HG03565 (cell line): Measurements from ENCODE around the gene INHBC.
A peak's percentile ranks its signal among the peaks of the same experiment; 100 is the strongest.

Experiments
- ATAC-seq: cut with Tn5 transposase; IDR thresholded peaks from one replicate; pipeline ENCODE4 v1.9.1; 2021; ENCODE audit warnings: mild to moderate bottlenecking, moderate library complexity; ENCODE audit not compliant: unreplicated experiment

INHBC gene

DNA sequence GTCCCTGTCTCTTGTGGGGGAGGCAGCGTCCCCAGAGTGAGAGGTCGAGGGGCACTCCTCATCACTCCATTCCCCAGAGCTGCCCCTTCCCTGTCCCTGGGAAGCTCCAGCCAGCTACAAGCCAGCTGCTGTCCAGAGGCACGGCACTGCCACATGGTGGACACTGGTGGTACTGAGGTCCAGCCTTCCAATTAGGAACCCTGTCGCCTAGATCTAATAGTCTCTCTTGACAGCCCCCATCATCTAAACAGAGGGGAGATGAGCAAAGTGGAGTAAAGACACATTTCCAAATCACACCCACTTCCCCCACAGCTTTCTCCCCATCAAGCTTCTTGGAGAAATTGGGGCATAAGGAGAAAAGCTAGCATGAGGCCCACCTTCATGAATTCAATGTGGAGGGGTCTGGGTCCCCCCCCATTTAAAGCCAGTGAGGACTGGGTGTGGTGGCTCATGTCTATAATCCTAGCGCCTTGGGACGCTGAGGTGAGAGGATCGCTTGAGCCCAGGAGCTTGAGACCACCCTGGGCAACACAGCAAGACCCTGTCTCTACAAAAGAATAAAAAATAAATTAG lies 18.4 kb downstream of the INHBC start:
- ATAC-seq = no peak

DNA sequence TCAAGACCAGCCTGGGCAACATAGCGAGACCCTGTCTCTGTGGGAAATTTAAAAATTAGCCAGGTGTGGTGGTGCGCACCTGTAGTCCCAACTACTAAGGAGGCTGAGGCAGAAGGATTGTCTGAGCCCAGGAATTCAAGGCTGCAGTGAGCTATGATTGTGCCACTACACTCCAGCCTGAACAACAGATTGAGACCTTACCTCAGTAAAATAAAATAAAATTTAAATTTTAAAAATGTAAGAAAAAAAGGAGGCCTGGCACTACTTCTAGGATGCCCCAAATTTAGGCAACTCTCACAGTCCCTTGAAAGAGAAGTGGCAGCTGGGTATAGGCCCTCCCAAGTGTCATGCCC lies 19.6 kb downstream of the INHBC start:
- no peak for ATAC-seq

DNA sequence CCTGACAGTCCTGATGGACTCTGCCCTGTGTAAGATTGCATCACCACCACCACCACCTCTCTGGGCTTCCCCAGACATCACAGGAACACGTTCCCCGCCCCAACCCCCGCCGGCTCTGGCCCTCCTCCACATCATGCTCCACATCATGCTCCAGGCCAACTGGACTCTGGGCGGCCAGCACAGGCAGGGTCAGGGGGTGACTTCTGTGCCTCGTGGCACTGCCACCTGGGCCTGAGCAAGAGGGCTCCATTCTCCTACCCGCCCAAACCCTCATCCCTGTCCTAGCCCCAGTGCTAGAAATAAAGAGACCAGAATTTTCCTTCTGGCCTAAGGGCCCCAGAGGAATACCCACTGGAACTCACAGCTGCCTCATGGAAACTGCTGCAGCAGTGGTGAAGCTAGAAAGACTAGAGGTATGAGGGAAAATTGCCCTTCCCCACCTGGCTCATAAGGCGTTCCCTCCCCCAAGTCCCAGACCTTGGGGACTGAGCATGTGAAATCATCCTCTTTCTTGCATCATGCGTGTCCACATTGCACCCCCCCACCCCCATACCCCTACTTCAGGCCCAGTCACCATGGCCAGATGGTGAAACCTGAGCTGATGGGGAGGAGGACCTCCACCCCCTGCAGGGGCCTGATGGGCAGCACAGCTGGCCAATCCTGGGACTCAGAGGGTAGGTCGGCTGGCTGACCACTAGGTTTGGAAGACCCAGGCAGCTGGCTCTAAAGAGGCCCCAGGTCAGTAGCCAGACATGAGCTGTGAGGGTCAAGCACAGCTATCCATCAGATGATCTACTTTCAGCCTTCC lies 20.2 kb downstream of the INHBC start, which contains the start of gene INHBE:
Gene INHBE (plus strand): TSS at position 742 of the 808 bp plus-strand sequence. CDS start 230 bp downstream, outside the sequence.
- ATAC-seq = no peak

DNA sequence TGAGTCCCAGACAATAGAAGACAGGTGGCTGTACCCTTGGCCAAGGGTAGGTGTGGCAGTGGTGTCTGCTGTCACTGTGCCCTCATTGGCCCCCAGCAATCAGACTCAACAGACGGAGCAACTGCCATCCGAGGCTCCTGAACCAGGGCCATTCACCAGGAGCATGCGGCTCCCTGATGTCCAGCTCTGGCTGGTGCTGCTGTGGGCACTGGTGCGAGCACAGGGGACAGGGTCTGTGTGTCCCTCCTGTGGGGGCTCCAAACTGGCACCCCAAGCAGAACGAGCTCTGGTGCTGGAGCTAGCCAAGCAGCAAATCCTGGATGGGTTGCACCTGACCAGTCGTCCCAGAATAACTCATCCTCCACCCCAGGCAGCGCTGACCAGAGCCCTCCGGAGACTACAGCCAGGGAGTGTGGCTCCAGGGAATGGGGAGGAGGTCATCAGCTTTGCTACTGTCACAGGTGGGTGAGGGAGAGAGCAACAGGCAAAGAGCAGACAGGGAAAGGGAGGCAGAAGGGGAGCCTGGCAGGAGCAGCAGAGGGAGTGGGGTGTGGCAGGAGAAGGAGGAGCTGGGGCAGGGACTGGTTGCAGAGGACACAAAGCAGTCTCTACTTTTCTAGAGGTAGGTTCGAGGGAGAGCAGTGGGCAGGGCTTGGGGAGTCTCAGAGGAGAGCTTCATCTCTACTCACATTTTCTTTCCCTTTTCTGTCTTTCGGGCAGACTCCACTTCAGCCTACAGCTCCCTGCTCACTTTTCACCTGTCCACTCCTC lies 21.0 kb downstream of the INHBC start:
- ATAC-seq = no peak

DNA sequence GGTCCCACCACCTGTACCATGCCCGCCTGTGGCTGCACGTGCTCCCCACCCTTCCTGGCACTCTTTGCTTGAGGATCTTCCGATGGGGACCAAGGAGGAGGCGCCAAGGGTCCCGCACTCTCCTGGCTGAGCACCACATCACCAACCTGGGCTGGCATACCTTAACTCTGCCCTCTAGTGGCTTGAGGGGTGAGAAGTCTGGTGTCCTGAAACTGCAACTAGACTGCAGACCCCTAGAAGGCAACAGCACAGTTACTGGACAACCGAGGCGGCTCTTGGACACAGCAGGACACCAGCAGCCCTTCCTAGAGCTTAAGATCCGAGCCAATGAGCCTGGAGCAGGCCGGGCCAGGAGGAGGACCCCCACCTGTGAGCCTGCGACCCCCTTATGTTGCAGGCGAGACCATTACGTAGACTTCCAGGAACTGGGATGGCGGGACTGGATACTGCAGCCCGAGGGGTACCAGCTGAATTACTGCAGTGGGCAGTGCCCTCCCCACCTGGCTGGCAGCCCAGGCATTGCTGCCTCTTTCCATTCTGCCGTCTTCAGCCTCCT lies 21.6 kb downstream of the INHBC start:
- ATAC-seq = no peak

DNA sequence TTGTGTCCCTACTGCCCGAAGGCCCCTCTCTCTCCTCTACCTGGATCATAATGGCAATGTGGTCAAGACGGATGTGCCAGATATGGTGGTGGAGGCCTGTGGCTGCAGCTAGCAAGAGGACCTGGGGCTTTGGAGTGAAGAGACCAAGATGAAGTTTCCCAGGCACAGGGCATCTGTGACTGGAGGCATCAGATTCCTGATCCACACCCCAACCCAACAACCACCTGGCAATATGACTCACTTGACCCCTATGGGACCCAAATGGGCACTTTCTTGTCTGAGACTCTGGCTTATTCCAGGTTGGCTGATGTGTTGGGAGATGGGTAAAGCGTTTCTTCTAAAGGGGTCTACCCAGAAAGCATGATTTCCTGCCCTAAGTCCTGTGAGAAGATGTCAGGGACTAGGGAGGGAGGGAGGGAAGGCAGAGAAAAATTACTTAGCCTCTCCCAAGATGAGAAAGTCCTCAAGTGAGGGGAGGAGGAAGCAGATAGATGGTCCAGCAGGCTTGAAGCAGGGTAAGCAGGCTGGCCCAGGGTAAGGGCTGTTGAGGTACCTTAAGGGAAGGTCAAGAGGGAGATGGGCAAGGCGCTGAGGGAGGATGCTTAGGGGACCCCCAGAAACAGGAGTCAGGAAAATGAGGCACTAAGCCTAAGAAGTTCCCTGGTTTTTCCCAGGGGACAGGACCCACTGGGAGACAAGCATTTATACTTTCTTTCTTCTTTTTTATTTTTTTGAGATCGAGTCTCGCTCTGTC lies 22.3 kb downstream of the INHBC start:
- ATAC-seq = no peak

DNA sequence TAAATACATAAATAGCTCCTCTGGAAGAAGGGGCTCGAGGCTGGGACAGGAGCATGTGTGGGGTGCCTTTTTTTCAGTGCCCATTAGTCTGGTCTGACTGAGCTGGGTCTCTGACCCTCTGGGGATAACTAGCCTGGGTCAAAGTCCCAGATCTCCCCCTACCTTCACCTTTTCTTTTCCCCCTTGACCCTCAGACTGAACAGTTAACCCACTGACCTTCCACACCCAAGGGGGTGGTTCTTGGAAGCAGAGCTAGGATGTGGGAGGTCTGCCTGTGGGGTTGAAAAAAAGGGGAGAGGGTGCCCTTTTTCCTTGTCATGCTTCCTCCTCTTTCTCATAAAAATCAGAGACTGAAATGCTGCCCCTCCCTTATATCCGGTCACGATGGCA lies 24.1 kb downstream of the INHBC start:
- no peak for ATAC-seq

DNA sequence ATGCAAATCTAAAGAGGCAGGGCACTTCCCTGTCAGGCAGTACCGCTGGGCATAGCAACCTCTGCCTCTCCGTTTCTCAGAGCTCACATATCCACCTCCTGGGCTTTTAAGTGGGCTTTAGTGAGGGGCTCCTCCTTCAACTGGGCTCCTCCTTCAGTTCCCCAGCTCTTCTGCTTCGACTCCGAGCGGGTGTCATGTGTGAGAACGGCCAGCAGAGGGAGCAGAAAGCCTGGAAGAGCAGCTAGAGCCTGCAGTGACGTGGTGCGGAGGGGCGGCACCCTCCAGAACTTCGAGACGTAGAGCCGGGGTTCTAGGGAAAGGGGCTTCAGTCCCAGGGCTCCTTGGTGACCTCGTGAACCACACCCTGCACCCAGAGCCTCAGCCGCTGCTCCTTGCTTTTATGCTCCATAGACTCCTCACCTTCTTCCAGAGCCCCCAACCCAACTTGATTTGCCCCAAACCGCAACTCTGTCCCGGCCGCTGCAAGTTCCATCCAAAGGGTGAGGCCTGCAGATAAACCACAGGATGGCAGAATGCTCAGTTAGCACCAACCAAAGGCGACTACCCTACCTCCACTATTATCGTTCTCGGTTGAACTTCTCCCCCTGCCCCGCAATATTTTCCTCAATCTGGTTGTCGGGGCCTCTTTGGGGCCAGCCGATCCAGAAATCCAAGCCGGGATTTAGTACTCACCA lies 24.6 kb downstream of the INHBC start:
- peak; percentile 50 for ATAC-seq

DNA sequence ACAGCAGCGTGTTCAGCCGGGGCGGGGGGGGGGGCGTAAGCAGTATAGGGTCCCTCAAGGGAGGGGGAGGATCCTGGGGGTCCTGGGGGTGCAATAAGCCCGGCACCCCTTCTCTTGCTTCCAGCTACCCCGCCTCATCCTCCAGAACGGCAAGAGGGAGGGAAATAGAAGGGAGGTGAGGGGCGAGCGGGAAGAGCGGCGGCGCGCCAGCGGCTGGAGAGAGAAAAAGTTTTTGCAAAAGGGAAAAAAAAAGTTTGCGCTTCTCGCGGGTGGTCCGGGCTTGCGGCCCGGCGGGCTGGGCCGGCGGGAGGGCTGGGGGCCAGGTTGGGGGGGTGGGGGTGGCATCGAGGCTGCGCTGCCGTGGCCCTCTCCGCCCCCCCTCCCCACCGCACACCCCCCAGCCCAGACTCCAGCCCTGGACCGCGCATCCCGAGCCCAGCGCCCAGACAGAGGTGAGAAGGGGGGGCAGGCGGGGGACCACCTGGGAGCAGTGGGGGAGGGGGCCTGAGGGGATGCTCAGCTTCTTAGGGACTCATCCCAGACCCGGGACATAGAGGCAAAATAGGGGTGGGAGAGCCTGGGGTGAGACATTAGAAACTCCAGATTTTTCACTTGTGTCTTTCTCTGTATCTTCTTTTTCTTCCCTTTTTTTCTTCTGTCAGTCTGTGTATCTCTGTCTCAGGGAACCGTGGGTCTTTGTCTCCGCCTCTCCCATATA lies 25.3 kb downstream of the INHBC start, which contains the start of gene GLI1:
Gene GLI1 (plus strand): TSS at position 36 of the 718 bp plus-strand sequence. CDS start 3,907 bp downstream, outside the sequence.
- no peak for ATAC-seq

DNA sequence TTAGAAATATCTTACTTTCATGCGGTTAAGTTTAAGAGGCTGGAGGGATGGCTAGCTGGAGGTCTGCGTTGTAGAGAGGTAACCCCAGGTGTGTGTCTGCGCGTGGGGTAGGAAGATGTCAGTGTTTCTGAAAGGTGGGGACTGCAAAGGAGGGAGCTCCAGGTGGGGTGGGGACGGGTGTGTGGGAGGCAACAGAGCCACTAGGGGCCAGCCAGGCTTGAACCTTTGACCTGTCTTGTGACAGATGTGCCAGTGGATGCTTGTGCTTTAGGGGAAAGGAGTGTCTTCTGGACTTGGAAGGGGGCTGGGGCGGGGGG lies 25.8 kb downstream of the INHBC start:
- ATAC-seq = no peak

DNA sequence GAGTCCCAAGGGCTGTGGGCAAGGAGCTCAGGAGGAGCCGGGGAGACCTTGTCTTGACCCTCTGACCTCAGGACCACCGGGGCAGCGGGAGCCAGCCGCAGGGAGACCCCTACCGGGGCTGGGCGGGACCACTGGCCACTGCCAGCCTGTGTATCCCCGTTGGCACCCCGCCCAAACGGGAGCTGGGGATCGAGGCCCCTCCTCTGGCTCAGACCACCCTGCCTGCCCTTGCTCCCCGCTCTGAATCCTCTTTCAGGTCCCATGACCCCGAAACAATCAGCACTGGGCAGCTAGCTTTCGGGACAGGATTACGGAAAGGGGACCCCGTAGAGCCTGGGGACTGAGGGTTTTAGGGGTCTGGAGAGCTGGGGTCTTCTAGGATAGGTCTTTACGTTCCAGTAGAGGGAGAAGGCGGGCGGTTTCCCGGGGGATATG lies 26.3 kb downstream of the INHBC start:
- no peak for ATAC-seq

DNA sequence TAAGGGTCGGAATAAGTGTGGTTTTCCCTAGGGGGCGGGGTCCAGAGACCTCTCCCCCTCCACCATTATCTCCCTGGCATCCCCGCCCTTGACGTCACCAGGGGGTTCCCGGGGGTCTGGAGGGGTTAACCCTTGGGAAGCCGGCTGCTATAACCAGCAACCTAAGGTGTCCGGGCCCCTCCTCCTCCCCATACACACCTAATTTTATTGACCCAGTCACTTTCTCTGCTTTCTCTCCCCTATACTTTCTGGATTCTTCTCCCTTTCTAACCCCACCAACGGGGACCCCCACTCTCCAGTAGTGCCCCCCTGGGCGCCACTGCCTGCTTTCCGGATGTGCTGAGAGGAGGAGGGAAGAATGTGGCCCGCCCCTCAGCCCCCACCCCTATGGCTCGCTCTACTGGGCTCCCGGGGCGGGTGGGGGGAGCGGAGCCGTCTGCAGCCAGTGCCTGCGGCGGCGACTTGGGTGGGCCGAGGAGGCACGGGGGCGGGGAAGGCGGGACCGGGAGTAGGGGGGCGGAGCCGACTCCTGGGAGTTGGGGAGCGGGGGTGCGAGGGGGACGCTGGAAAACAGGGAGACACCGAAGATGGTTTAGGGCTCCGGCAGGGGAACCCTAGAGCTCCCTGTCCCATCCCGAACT lies 26.8 kb downstream of the INHBC start:
- ATAC-seq = no peak

DNA sequence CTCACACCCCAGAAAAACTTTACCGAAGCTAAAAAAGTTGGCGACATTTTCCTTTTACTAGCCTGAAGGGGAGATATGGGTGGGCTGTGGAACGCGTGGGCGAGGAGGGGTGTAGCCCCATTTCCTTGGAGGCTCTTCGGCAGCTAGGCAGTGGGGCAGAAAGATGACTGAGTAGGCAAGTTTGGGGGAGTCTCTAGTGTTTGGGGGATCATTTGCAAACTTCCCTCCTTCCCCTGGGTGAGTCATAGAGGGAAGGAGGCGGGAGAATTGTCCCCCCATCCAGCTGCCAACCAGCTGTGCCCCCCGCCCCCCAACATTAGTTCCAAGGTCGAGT lies 27.3 kb downstream of the INHBC start:
- ATAC-seq = no peak

DNA sequence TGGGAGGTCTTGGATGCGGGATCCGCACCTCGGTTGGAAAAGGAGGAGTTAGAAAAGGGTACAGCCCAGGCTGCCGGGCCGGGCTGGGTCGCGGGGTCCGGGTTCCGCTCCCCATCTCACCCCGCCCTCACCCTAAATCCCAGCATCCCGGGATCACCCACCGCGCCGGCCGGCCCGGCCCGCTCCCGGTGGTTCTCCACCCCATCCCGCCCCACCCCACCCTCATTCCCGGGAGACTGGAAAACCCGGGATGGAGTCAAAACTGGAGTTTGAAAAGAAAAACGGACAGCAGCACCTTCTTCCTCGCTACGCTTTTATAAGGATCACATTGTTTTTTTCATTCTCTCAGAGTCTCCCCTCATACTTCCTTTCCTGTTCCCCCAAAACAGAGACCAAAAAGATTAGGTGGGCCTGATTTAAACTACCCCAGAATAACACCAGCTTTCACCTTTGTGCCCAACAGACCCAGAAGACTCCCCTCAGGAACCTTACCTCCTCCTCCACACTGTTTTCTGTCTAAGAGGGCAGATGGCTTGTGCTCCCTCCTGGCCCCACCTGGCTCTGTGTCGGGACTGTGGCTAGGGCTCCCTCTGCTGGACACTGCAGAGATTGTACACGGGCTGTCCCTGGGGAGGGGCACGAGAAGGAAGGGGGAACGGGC lies 27.8 kb downstream of the INHBC start:
- peak; percentile 55 for ATAC-seq

DNA sequence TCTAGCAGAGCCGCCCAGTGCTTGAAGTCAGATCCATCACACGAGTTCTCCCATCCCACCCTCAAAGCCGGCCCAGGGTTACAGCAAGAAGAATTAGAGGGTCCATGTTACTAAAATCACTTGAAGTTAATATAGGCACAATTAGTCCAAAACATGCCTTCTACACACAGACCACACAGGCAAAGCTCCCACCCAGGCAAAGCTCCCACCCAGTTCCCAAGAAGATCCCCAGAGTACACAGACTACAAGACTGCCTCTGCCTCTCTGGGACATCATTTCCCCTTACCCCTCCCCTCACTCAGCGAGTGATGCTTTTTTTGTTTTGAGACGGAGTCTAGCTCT lies 28.3 kb downstream of the INHBC start:
- no peak for ATAC-seq

DNA sequence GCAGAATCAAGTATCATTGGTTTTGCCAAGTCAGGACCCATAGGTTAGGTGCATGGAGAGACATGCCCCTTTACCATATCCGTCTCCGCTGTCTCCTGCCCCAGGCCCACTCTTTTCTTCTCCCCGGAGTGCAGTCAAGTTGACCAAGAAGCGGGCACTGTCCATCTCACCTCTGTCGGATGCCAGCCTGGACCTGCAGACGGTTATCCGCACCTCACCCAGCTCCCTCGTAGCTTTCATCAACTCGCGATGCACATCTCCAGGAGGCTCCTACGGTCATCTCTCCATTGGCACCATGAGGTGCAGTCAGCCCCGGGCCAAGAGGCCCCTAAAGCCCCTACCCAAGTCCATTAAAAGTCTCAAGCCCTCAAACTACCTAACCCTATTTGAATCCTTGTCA lies 30.0 kb downstream of the INHBC start:
- no peak for ATAC-seq

DNA sequence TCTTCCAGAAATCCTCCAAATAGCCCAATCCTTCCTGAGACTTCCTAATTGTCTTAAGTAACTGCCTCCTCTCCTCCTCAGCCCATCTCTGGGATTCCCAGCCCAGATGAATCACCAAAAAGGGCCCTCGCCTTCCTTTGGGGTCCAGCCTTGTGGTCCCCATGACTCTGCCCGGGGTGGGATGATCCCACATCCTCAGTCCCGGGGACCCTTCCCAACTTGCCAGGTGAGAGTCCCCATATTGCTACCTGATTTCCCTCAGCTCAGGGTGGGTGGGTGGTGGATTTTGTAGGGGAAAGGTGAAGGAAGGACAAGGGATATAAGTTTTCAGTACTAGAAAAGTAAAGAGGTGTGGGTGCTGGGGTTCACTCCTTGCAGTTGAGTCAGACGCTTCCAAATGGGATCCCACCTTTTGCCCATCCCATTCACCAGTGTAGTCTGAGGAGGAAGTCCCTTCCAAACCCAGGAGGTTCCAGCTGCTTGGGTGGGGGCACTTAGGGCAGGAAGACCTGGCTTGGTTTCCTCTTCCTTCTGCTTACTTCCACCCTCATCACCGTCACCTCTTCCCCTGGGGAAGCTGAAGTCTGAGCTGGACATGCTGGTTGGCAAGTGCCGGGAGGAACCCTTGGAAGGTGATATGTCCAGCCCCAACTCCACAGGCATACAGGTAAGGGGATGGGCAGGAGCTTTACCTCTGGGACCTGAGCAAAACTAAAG lies 30.6 kb downstream of the INHBC start:
- no peak for ATAC-seq
